Stimulated activated naive CD4-positive, alpha-beta T cell (primary cell): ENCODE data around the gene RAD23B.

Source experiments
- DNase-seq, 6 experiments: peaks; one replicate each; lab custom pipeline; 2025; lab: John Stamatoyannopoulos, UW

The RAD23B gene

DNA sequence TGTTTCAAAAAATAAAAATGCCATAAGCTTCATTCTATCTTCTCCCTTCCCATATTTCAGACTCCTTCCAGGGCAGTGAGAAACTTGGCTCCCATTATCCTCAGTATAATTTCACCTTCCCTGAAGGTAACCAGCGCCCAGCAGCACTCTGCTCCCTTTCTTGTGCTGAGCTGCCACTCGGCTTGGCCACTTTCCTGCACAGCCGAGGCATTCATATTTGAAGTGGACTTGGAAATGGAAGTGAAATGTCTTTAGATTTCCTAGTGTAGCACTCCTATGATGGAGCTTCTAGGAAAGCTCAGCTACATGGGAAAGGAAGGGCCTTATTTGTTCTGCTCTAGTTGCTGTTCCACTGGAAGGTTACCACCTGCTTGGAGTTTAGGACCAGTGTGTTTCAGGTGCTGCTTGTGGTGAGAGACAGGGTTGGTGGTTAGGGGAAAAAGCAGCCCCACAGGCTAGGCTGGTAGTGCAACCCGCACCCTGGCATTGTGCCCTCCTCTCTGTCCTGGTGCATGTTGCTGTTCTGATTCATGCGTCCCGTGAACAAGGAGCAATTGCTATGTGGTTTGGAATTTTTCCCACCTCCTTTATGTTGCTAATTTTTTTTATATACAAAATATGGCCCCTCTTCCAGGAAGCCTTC lies 53.8 kb downstream of the RAD23B start:
- no peak for DNase-seq

DNA sequence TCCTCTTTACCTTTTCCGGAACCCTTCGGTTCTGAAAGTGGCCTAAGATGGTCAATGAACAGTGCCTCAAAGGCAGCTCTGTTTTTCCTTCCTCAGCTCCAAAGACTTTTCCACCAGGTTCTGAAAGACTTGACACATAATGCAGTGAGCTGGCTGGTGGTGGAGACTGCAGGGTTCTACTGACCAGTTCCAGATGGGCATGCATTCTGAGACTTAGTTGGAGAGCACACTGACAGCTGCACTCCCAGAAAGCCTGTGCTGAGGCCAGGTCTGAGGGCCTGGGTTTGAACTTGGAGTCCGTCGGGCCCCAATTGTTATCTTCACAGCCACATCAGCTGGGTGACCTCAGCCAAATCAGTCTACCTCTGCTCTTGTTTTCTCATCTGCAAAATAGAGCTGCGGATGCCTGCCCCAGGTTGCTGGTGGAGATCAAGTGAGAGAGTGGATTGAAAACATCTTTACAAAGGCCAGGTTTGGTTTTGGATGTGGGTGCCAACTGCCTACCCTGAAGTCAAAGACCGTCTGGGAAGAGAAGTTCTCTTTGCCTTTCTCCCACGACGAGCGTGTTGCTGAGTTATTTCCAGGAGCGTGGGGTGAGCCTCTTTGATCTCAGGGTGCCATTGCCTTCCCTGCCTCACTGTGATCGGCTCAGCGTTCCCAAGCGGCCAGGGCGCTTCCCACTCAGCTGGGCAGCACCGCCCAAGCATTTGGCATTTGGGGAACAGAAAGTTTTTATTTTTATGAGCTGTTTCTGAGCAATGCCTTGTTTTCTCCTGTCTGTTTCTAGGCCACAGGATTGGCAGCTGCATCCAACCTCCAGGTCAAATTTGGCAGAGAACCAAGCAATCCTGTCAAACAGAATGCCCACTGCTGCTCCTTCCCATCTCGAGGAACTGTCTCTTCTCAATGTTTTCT lies 54.9 kb downstream of the RAD23B start:
- DNase-seq: no peak

DNA sequence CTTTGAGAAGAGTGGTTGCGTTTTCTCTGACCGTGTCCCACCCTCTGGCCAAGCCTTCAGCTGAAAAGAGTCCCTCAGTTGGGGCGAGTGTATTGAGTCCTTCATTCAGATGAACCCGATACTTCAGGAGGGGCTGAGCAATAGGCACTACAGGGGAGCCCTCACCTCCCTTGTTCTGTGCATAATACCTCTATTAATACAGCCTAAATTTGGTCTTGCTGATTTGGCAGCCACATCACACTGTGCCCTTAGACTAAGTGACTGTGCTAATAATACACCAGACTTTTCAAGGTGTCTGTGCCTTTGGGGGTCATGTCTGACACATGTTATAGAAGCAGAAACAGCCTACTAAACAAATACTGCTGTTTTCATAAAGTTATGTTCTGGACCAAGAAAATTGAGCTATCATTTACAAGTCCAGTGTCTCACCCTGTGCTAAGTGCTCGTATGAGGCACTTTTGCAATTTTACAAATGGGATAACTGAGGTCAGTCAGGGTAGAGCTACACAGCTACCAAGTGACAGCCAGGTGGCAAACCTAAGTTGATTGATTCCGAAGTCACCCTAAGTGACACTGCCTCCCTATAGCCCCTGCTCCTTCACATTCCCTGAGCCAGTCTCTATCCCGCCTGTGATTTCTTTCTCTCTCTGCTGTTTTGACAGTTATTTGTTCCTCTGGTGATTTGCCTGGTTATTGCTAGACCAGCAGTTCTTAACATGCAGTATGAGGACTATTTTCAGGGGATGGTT lies 56.0 kb downstream of the RAD23B start:
- no peak for DNase-seq

DNA sequence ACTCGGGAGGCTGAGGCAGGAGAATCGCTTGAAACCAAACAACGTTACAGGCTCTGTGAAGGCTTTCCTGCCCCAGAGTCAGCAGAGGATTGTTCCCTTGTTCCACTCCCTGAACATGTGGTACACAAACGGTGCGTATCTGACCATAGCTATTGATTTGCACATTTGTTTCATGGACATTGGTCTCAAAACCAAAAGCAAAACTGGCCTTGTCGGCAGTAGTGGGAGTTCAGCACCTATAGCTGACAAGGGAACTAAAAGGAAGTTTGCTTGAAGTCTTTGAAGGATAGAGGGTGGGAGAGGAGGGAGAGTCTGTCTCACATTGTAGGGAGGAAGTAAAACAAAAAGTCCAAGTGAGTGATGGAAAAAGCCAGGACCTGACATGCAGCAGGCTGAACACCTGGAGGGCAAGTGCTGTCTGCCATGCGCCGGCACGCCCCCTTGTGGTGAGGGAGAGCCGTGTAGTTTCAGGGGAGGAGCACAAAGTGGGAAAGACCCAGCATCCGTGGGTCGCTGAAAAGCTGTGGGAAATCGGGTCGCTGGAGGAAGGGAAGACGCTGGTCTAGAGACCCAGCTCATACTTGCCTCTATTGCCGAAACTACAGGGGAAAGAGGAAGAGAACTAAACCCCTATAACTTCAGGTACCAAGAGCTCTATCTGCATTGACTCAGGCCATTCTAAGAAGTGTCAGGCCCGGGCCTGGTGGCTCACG lies 58.0 kb downstream of the RAD23B start:
- peak; percentile 53 to 82 (median 70) for DNase-seq

DNA sequence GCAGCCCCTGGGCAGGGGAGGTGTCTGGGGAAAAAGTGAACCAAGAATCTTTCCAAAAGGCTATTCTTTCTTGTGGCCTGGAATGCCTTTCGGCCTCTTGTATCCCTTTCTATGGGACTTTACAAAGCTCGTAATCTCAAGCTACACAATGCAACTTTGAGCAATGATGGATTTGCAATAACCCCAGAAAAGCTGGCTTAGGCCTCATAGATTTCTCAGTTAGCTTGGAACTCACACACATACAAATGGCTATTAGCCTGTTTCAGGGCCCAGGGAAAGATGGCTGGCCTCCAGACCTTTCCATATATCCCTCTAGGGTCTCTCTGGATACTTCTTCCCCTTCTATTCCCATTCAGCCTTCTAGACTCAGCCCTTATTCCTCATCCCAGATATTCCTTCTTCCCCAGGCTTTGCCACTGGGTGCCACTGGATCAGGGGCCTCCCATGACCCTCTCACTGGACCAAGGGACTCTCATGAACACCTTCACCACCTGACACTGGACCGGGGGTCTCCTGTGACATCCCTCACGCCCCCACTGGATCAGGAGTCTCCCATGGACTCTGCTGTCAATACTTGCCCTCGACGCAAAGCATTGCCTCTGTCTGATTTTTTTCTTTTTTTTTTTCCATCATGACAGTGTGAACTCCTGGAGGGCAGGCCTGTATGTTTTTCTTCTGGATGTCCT lies 59.5 kb downstream of the RAD23B start:
- DNase-seq: no peak

DNA sequence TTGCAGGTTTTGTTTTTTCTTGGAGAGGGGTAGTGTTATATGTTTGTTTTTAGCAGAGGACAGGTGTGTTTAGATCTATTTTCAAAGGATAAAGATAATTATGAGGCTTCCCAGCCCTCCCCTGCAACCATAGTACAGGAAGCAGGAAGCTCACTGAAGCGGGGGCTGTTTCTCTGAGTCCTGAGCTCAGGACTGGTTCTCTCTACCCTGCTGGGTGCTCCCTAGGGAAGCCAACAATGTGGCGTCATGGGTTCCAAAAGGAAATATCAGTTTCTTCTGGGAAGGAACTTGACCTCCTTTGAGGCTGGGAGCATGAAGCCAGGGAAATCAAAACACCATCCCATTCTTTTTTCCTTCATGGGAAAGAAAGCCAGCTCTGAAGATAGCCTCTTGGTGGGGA lies 62.2 kb downstream of the RAD23B start:
- DNase-seq: no peak

DNA sequence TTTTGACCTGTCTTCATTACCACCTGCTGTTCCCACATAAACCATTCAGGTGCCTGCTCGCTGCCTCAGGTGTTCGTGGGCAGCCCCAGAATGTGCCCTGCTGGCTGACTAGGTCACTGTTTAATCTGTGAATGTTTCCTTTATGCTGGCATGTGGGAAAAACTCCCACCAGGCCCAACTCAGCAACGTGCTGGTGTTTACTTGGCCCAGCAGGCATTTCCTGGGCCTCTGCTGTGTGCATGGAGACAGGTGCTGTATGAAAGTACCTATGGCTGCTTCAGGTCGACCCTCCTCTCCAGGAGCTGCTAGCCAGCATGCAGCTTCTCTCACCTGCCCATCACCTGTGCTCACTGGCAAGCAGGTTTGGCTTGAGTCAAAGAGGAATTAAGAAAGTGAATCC lies 65.8 kb downstream of the RAD23B start:
- no peak for DNase-seq

DNA sequence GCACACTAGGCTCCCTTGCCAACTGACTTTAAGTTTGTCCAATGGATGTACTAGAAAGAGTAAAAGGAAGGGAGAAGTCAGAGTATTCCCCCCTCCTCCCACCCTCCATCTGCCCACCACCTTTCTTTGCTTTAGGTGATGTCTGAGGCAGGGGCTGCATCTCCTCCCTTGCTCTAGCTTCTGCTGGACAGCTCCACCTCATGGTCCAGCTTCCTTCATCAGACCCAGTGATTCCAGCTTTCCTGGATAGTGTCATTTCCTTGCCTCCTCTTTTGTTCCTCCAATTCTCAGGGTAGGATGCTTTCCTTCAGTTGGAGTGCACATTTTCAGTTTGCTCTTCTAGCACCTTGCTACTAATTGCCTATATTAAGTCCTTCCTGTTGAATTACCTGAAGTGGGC lies 67.4 kb downstream of the RAD23B start:
- DNase-seq: no peak

DNA sequence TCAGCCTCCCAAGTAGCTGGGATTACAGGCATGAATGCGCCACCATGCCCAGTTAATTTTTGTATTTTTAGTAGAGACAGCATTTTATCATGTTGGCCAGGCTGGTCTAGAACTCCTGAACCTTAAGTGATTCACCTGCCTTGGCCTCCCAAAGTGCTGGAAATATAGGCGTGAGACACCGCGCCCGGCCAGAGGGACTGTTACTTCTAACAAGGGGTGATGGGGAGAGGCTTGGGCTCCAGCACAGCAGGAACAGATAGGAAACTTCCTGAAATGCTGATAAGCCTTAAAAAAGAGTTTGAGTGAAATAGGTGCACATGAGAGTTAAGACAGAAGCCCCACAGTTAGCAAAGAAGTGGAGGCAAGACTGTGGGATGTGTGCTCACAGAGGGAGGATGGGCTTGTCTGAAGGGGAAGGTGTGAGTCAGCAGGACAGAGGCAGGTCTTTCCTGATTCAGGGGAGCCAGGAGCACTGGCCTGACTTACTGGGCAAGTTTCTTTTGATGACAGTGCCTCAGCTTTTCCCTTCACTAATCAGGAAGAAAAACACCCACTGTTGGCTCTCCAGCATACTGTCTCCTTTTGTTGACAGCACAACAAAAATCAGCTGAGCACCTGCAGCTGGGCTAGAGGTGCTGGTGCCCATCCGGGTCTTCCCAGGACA lies 68.4 kb downstream of the RAD23B start:
- DNase-seq: no peak

DNA sequence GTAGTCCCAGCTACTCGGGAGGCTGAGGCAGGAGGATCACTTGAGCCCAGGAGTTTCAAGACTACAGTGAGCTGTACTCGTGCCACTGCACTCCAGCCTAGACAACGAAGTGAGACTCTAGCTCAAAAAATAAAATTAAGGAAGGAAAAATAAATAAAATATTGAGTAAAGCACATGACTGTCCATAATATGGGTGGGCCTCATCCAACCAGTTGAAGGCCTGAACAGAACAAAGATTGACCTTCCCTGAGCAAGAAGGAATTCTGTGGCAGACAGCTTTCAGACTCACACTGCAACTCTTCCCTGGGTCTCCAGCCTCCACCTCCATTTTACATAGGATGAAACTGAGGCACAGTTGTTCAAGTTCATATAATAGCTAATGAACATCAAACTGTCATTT lies 72.3 kb downstream of the RAD23B start:
- no peak for DNase-seq

DNA sequence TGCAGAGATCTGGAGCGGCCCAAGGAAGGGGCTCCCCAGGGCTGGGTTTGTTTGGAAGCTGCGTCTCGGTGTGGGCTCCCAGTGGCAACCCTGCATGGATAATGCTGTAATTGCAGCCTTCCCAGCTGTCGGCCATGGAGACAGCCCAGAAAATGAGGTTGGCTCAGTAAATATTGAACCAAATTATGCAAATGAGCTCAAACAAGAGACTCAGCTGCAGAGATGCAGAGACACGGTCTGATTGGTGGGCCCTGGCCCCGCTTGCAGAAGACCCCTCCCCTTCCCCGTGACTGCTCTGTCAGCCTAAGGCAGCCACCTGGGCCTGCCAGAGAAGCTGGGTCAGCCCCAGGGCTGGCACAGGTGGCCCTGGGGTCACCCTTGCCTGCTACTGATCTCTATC lies 75.9 kb downstream of the RAD23B start:
- DNase-seq: no peak

DNA sequence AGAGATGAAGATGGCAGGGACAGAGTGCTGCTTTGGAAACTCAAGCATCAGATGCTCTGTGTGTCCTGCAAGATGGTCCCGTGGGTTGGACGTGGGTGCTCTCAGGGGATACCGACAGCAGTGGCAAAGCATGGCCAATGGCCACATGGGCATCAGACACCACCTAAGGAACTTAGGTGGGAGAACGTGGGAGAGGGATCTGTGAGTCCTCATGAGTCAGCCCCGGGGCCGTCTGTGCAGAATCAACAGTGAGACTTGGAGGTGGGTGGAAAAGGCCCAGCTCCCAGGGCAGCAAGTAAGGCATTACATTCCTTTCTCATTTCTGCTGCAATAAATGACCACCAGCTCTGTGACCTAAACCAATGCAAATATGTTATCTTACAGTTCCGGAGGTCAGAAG lies 77.0 kb downstream of the RAD23B start:
- DNase-seq: no peak

DNA sequence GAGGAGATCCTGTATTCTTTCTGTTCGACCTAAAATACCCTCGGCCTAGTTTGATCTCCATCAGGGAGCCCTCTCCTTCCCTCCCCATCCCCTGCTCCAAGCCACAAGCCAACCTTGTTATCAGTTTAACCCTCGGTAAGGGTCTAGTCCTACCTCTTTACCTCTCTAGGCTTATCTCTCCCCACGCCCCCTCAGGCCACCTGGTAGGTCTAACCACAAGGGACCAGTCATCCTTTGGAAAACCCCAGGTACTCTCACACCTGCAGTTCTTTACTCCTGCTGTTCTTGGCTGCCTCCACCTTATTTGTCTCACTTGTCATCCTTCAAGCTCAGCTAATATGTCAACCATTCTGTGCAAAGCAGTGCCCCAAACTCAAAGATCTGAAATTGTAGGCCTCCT lies 78.7 kb downstream of the RAD23B start:
- no peak for DNase-seq

DNA sequence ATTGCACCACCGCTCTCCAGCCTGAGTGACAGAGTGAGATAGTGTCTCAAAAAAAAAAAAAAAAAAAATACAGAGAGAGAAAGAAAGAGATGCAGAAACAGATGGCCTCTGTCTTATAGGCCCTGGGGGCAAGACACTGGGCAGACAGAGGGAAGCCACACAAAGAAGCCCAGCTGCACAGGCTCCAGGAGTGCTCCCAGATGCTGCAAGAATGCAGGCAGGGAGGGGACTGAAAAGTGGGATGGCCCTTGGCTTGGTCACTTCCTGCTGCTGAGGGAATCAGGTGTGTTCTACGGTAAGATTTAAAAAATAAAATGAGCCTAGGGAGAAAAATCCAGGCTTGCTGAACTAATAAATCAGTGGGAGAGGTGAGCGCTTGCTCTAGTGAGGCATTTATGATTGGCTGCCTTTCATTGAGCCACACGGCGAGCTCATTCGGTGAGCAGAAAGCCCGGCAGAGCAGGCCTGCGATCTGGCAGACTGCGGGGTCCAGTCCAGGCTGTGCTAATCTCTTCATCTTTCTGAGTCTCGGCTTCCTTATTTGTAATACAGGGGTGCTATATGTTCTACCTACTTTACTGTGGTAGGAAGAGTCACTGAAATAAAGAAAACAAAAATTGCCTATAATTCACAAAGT lies 80.6 kb downstream of the RAD23B start:
- DNase-seq: no peak

DNA sequence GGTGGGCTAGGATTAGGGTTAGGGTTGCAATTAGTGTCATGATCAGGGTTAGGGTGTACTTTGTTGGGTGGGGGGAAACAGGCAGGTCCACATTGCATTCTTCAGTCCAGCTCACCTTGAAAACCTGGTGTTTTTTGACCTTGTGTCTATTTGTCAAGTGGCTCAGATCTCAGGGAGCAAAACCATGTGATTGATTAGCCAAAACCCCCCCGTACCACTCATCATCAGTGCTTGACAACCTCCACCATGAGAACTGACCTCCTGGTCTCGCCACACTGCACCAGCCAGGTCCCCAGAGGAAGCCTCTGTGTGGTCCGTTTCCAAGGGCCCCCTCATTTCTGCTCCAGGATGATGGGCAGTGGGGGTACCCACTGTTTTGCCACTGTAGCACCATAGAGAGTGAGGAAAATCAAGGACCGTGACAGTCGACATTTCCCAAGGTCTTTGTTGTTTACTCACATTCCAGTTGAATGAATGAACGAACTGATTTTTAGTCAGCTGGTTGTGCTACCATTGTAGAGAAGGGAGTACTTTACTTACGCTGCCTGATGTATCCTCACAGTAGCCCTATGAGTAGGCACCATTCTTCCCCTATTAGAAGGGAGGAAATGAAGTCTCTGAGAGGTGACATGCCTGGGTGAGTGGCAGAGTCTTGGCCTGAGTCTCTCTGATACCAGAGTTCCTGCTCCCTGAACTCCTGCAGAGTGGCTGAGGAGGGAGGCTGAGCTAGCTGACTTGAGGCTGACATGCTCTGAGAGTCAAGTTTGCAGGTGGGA lies 84.8 kb downstream of the RAD23B start:
- no peak for DNase-seq

DNA sequence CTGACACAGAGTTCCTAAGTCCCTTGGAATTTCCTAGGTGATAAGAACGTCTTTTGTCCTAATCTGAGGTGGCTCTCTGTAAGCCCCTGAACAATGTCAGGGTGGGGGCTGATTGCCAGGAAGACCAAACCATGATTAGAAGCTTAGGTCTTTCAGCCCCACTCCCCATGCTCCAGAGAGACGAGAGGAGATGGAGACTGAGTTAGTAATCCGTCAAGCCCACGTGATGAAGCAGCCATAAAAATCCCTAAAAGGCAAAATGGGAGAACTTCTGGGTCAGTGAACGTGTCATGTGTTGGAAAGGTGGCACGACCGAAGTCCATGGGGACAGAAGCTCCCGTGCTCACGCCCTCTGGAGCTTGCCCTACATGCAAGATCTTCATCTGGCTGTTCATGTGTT lies 85.6 kb downstream of the RAD23B start:
- no peak for DNase-seq

DNA sequence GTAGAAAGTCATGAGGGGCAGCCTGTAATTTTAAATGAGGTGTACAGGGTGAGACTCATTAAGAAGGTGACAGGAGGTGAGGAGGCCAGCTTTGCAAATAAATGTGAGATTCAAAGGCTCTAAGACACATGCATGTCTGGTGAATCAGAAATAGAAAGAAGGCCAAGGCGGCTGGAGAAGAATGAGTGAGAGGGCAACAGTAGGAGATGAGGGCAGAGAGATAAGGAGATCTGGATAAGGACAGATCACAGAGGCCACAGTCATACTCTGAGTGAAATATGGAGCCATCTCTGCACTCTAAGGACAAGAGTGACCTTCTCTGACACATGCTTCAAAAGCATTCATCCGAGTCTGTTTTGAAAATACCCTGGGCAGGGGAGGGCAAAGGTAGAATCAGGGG lies 90.7 kb downstream of the RAD23B start:
- DNase-seq: no peak

DNA sequence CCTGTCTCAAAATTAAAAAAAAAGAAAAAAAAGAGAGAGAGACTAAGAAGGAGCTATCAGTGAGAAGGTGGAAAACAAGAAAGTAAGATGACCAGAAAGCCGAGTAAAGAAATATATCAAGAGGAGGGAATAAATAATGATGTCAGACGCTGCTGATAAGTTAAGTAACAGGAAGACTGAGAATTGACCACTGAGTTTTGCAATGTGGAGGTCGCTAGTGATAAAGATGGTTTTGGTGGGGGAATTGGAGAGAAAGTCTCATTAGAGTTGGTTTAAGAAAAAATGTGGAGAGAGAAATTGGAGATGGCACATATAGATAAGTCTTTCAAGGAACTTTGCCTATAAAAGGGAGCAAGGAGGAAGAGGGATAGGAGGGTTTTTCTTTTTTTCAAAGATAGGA lies 91.9 kb downstream of the RAD23B start:
- DNase-seq: no peak

DNA sequence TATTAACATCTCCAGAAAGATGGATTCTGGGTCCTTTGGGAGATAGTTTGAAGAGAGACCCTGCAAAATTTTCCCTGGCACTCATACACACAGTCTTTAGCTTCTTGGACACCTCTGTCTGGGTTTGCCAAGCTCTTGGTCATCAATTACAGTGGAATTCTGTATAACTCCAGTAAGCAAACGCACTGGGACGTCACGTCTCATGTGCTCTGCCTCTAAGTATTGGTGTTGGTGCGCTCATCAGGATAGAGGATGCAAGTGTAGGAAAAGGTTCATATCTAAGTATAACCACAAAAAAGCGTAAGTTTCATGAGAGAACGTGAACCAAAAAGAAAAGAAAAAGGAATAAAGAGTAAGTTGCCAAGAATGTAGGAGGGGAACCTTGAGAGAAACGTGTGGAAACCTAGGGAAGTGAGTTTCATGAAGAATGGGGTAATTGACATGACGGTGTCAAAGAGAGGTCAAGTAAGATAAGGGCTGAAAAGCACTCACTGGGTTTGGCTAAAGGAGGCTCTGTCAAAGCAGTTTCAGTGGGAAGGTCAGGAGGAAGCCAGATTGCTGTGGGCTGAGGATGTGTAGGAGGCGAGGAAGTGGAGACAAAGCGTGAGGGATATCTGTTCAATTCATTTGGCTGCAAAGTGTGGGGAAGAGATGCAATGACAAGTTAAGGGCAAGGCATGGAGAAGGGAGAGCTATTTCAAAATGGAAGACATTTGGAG lies 92.7 kb downstream of the RAD23B start:
- DNase-seq: no peak
